Duodenal mucosa (tissue), 2 donors: ENCODE data around the gene PIK3C2B.

Experiments used
- H3K27ac ChIP-seq: one replicate; pipeline ENCODE4 v1.7.0; 2013; ENCODE audit warnings: low read depth, low read length
- H3K27me3 ChIP-seq, 2 donors: one replicate each; pipeline ENCODE4 v1.7.0; 2013; ENCODE audit warnings: low read length in 2 of 2, control low read depth in 1 of 2; ENCODE audit not compliant: insufficient read depth in 2 of 2, control insufficient read depth in 1 of 2
- H3K36me3 ChIP-seq, 2 donors: one replicate each; pipeline ENCODE4 v1.7.0; 2013; ENCODE audit warnings: low read length in 2 of 2, control low read depth in 1 of 2; ENCODE audit not compliant: insufficient read depth in 2 of 2, control insufficient read depth in 1 of 2
- H3K4me1 ChIP-seq, 2 donors: one replicate each; pipeline ENCODE4 v1.7.0; 2013; ENCODE audit warnings: low read length in 2 of 2, control low read depth in 1 of 2; ENCODE audit not compliant: insufficient read depth in 2 of 2, control insufficient read depth in 1 of 2
- H3K4me3 ChIP-seq, 2 donors: one replicate each; pipeline ENCODE4 v1.7.0; 2013; ENCODE audit warnings: low read length in 2 of 2, low read depth in 1 of 2
- H3K9ac ChIP-seq, 2 donors: one replicate each; pipeline ENCODE4 v1.7.0; 2013; ENCODE audit warnings: low read length in 2 of 2, low read depth in 1 of 2
- H3K9me3 ChIP-seq, 2 donors: one replicate each; pipeline ENCODE4 v1.7.0; 2013; ENCODE audit warnings: low read length in 2 of 2, control low read depth in 1 of 2; ENCODE audit not compliant: control insufficient read depth in 1 of 2

The PIK3C2B gene

GRCh38 chr1:204468766-204469302 is 25.8 kb downstream of the PIK3C2B start:
- Histone ChIP-seq H3K4me3 (no peak overlapping the region), H3K9me3 (no peaks in the 10 kb centered on the region), H3K27ac (no peak overlapping the region), H3K4me1 (peaks cover 0 to 33% of the 10 kb centered on the region in 2 donors), H3K27me3 (no peaks in the 10 kb centered on the region), H3K9ac (no peak overlapping the region), H3K36me3 (peaks cover 26 to 37% of the 10 kb centered on the region in 2 donors)

- Histone ChIP-seq H3K4me3 (no peak overlapping the region), H3K9me3 (no peaks in the 10 kb centered on the region), H3K27ac (no peak overlapping the region), H3K27me3 (no peaks in the 10 kb centered on the region), H3K9ac (no peak overlapping the region), H3K4me1 (peaks cover 0 to 28% of the 10 kb centered on the region in 2 donors), H3K36me3 (peaks cover 28 to 43% of the 10 kb centered on the region in 2 donors)
Observed at GRCh38 chr1:204468206-204468605, 26.4 kb downstream of the PIK3C2B start.

- Histone ChIP-seq H3K36me3 (peaks cover 31 to 56% of the 10 kb centered on the region in 2 donors), H3K27ac (peak overlapping the region; percentile 39), H3K4me3 (no peak overlapping the region), H3K4me1 (peaks cover 6 to 24% of the 10 kb centered on the region in 2 donors), H3K9me3 (no peaks in the 10 kb centered on the region), H3K27me3 (no peaks in the 10 kb centered on the region), H3K9ac (no peak overlapping the region)
Observed at GRCh38 chr1:204466416-204467405, 27.9 kb downstream of the PIK3C2B start.

- no peaks in the 10 kb centered on the region for H3K27me3 ChIP-seq
- no peak overlapping the region for H3K27ac ChIP-seq
- no peaks in the 10 kb centered on the region for H3K9me3 ChIP-seq
- H3K4me3 ChIP-seq = no peak overlapping the region
- peaks cover 38 to 63% of the 10 kb centered on the region in 2 donors for H3K36me3 ChIP-seq
- H3K4me1 ChIP-seq = peaks cover 14 to 27% of the 10 kb centered on the region in 2 donors
- no peak overlapping the region for H3K9ac ChIP-seq
Observed at GRCh38 chr1:204465546-204466415, 28.8 kb downstream of the PIK3C2B start.

- H3K27ac ChIP-seq = no peak overlapping the region
- no peak overlapping the region for H3K9ac ChIP-seq
- no peak overlapping the region for H3K4me3 ChIP-seq
- no peaks in the 10 kb centered on the region for H3K27me3 ChIP-seq
- H3K4me1 ChIP-seq = peaks cover 14 to 27% of the 10 kb centered on the region in 2 donors
- H3K36me3 ChIP-seq = peaks cover 48 to 73% of the 10 kb centered on the region in 2 donors
- no peaks in the 10 kb centered on the region for H3K9me3 ChIP-seq
Observed at GRCh38 chr1:204464701-204465100, 29.9 kb downstream of the PIK3C2B start.

- no peak overlapping the region for H3K27ac ChIP-seq
- H3K27me3 ChIP-seq = no peaks in the 10 kb centered on the region
- H3K4me3 ChIP-seq = no peak overlapping the region
- H3K4me1 ChIP-seq = peaks cover 14 to 27% of the 10 kb centered on the region in 2 donors
- H3K9me3 ChIP-seq = no peaks in the 10 kb centered on the region
- H3K36me3 ChIP-seq = peaks cover 49 to 74% of the 10 kb centered on the region in 2 donors
- H3K9ac ChIP-seq = no peak overlapping the region
Observed at GRCh38 chr1:204464187-204464631, 30.4 kb downstream of the PIK3C2B start.

- Histone ChIP-seq H3K27me3 (no peaks in the 10 kb centered on the region), H3K36me3 (peaks cover 42 to 73% of the 10 kb centered on the region in 2 donors), H3K27ac (no peak overlapping the region), H3K4me1 (peaks cover 14 to 27% of the 10 kb centered on the region in 2 donors), H3K4me3 (no peak overlapping the region), H3K9ac (no peak overlapping the region), H3K9me3 (no peaks in the 10 kb centered on the region)
Observed at GRCh38 chr1:204463125-204464060, 31.2 kb downstream of the PIK3C2B start.

GRCh38 chr1:204462229-204462561 is 32.4 kb downstream of the PIK3C2B start:
- H3K36me3 ChIP-seq = peaks cover 37 to 72% of the 10 kb centered on the region in 2 donors
- no peaks in the 10 kb centered on the region for H3K9me3 ChIP-seq
- H3K27me3 ChIP-seq = no peaks in the 10 kb centered on the region
- H3K27ac ChIP-seq = no peak overlapping the region
- peaks cover 14 to 27% of the 10 kb centered on the region in 2 donors for H3K4me1 ChIP-seq
- no peak overlapping the region for H3K9ac ChIP-seq
- no peak overlapping the region for H3K4me3 ChIP-seq
